Activated naive CD8-positive, alpha-beta T cell treated with anti-CD3 and anti-CD28 coated beads, Interleukin-2, amount 50 U/mL, for 16 hours (primary cell): Measurements from ENCODE around the gene DAB1.
"Not testable (repeated sequence)": the region's sequence is repeated elsewhere in the genome, so short reads cannot be mapped to it uniquely, and the experiment has no call there.

Experiments
- DNase-seq: peaks from one replicate; pipeline ENCODE4 v3.0.0-alpha.2; 2020; ENCODE audit warnings: low read depth, low spot score

The DAB1 gene

GRCh38 chr1:57222307-57222706 is 201.6 kb downstream of the DAB1 start:
- no peak for DNase-seq

- DNase-seq = not testable (repeated sequence)
Measured at GRCh38 chr1:57220905-57221304, 203.0 kb downstream of the DAB1 start.

- DNase-seq = no peak
Measured at GRCh38 chr1:57218487-57219079, 205.3 kb downstream of the DAB1 start.

GRCh38 chr1:57217905-57218304 is 206.0 kb downstream of the DAB1 start:
- DNase-seq = no peak

- no peak for DNase-seq
Measured at GRCh38 chr1:57214951-57215575, 208.8 kb downstream of the DAB1 start.

GRCh38 chr1:57210881-57211280 is 213.0 kb downstream of the DAB1 start:
- DNase-seq = no peak

GRCh38 chr1:57209495-57209894 is 214.4 kb downstream of the DAB1 start:
- DNase-seq = no peak

- no peak for DNase-seq
Measured at GRCh38 chr1:57208741-57209302, 215.0 kb downstream of the DAB1 start.

GRCh38 chr1:57206038-57206437 is 217.8 kb downstream of the DAB1 start:
- no peak for DNase-seq

GRCh38 chr1:57204942-57205787 is 218.7 kb downstream of the DAB1 start:
- DNase-seq = no peak

- DNase-seq = no peak
Measured at GRCh38 chr1:57204091-57204490, 219.8 kb downstream of the DAB1 start.

GRCh38 chr1:57202241-57202640 is 221.6 kb downstream of the DAB1 start:
- no peak for DNase-seq

- no peak for DNase-seq
Measured at GRCh38 chr1:57198912-57199311, 224.9 kb downstream of the DAB1 start.

GRCh38 chr1:57195436-57195941 is 228.4 kb downstream of the DAB1 start:
- DNase-seq = no peak

GRCh38 chr1:57192222-57192621 is 231.6 kb downstream of the DAB1 start:
- no peak for DNase-seq

- no peak for DNase-seq
Measured at GRCh38 chr1:57190898-57191297, 233.0 kb downstream of the DAB1 start.

GRCh38 chr1:57188168-57188567 is 235.7 kb downstream of the DAB1 start:
- no peak for DNase-seq

- DNase-seq = no peak
Measured at GRCh38 chr1:57186455-57186854, 237.4 kb downstream of the DAB1 start.

- DNase-seq = no peak
Measured at GRCh38 chr1:57179001-57179400, 244.9 kb downstream of the DAB1 start.

GRCh38 chr1:57175506-57175905 is 248.4 kb downstream of the DAB1 start:
- DNase-seq = no peak

- no peak for DNase-seq
Measured at GRCh38 chr1:57172040-57172439, 251.8 kb downstream of the DAB1 start.

GRCh38 chr1:57167997-57168396 is 255.9 kb downstream of the DAB1 start:
- no peak for DNase-seq
